ENCODE data around the gene G6PD. TPM values are rescaled to one million over a fixed set of nuclear protein-coding genes. Genes with fewer than 3 reads are reported as not detected.
"Not testable (repeated sequence)": the region's sequence is repeated elsewhere in the genome, so short reads cannot be mapped to it uniquely, and the experiment has no call there.

G6PD gene
- total RNA-seq, result 13.9 TPM
- polyA plus RNA-seq, result 21.0 TPM
- long read RNA-seq, donor 1, result 0 reads
- long read RNA-seq, donor 2, transcript G6PD-211 (13 exons, 2,632 nt), result major isoform, 21 of 66 reads
- long read RNA-seq, donor 2, transcript G6PD-203 (13 exons, 1,661 nt), result minor isoform, 5 of 66 reads
- long read RNA-seq, donor 2, partial matches to known transcripts, result 14 of 66 reads
- long read RNA-seq, donor 2, other reads (novel, unspliced or antisense), result 26 of 66 reads
- long read RNA-seq, donor 3, transcript G6PD-211 (13 exons, 2,632 nt), result major isoform, 5 of 13 reads
- long read RNA-seq, donor 3, partial matches to known transcripts, result 5 of 13 reads
- long read RNA-seq, donor 3, other reads (novel, unspliced or antisense), result 0 of 13 reads
- long read RNA-seq, donor 4, transcript G6PD-211 (13 exons, 2,632 nt), result major isoform, 8 of 42 reads
- long read RNA-seq, donor 4, partial matches to known transcripts, result 26 of 42 reads
- long read RNA-seq, donor 4, other reads (novel, unspliced or antisense), result 6 of 42 reads
- long read RNA-seq, donor 5, partial matches to known transcripts, result 21 of 34 reads
- long read RNA-seq, donor 5, other reads (novel, unspliced or antisense), result 8 of 34 reads
- long read RNA-seq, donor 6, transcript G6PD-211 (13 exons, 2,632 nt), result major isoform, 7 of 12 reads
- long read RNA-seq, donor 6, transcript G6PD-203 (13 exons, 1,661 nt), result minor isoform, 5 of 12 reads
- long read RNA-seq, donor 6, partial matches to known transcripts, result 0 of 12 reads
- long read RNA-seq, donor 6, other reads (novel, unspliced or antisense), result 0 of 12 reads
- long read RNA-seq, donor 7, partial matches to known transcripts, result 8 of 10 reads
- long read RNA-seq, donor 7, other reads (novel, unspliced or antisense), result 0 of 10 reads
- long read RNA-seq, donor 8, partial matches to known transcripts, result 0 of 3 reads
- long read RNA-seq, donor 8, other reads (novel, unspliced or antisense), result 0 of 3 reads
- long read RNA-seq, donor 9, partial matches to known transcripts, result 0 of 4 reads
- long read RNA-seq, donor 9, other reads (novel, unspliced or antisense), result 0 of 4 reads
- long read RNA-seq, donor 10, partial matches to known transcripts, result 0 of 6 reads
- long read RNA-seq, donor 10, other reads (novel, unspliced or antisense), result 0 of 6 reads

- Histone ChIP-seq H3K27me3 (ENCODE audit: control insufficient read depth in 2 of 2, insufficient read depth in 1 of 2, low read length in 1 of 2) (no peaks in the 10 kb centered on the region), H3K4me1 (ENCODE audit: control insufficient read depth in 2 of 2, insufficient read depth in 2 of 2, low read length in 2 of 2) (peaks cover 15 to 42% of the 10 kb centered on the region in 2 donors), H3K27ac (ENCODE audit: low read depth in 1 of 2, low read length in 1 of 2) (peak within 1 kb of the TSS; percentile 90 to 97), H3K36me3 (ENCODE audit: control insufficient read depth in 2 of 2, insufficient read depth in 2 of 2, low read length in 1 of 2) (peaks cover 7 to 13% of the 10 kb centered on the region in 2 donors), H3K4me3 (ENCODE audit: low read length in 2 of 2) (peak within 1 kb of the TSS; percentile 74 to 88), H3K9me3 (ENCODE audit: control insufficient read depth in 2 of 2, insufficient read depth in 1 of 2, low read length in 1 of 2) (no peaks in the 10 kb centered on the region)
- 2% methylated on average over 88 of the region's 92 CpGs for WGBS
- DNase-seq (ENCODE audit: low read depth in 6 of 9, low spot score in 9 of 9), result peak in 6 of 9 donors; percentile 42 to 83 (median 60)
Measured at GRCh38 chrX:154546354-154547244, at the start of gene G6PD. Gene G6PD (minus strand): TSS chrX:154546846. CDS start chrX:154546155, 691 bp downstream.

DNA sequence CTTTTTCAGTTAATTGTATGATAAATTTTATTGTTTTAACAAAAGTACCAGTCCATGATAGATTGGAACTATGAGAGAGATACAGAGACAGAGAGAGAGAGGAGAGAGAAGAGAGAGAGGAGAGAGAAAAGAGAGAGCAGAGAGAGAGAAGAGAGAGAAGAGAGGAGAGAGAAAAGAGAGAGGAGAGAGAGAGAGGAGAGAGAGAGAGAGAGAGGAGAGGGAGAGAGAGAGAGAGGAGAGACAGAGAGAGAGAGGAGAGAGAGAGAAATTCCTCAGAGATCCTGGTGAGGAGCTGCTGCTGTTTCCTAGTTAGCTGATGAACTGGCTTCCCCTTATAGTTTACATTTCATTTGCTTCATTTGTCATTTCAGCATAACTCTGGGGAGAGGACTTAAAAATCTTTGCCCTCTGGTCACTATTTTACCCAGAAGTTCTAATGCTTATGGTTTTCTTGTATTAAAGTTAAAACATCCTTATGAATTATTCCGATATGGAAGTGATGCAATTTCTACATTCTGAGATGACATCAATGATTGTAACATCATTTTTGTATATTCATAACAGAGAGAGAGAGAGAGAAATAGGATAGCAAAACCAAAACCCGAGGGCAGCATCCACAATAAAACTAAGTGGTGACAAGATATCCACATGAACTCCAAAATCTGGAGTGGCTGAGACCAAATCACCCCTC, 49.1 kb upstream of the G6PD start:
- no peak overlapping the region for H3K4me3 ChIP-seq (ENCODE audit: low read length in 2 of 2)
- 92% methylated on average over 2 of the region's 2 CpGs for WGBS
- no peak for DNase-seq (ENCODE audit: low read depth in 6 of 9, low spot score in 9 of 9)
- H3K27ac ChIP-seq (ENCODE audit: low read depth in 1 of 2, low read length in 1 of 2), result no peak overlapping the region
- no peaks in the 10 kb centered on the region for H3K36me3 ChIP-seq (ENCODE audit: control insufficient read depth in 2 of 2, insufficient read depth in 2 of 2, low read length in 1 of 2)
- no peaks in the 10 kb centered on the region for H3K9me3 ChIP-seq (ENCODE audit: control insufficient read depth in 2 of 2, insufficient read depth in 1 of 2, low read length in 1 of 2)
- peaks cover 0 to 4% of the 10 kb centered on the region in 2 donors for H3K4me1 ChIP-seq (ENCODE audit: control insufficient read depth in 2 of 2, insufficient read depth in 2 of 2, low read length in 2 of 2)
- H3K27me3 ChIP-seq (ENCODE audit: control insufficient read depth in 2 of 2, insufficient read depth in 1 of 2, low read length in 1 of 2), result no peaks in the 10 kb centered on the region

- no peak for DNase-seq (ENCODE audit: low read depth in 6 of 9, low spot score in 9 of 9)
- H3K4me3 ChIP-seq (ENCODE audit: low read length in 2 of 2), result no peak overlapping the region
- no peak overlapping the region for H3K27ac ChIP-seq (ENCODE audit: low read depth in 1 of 2, low read length in 1 of 2)
- H3K36me3 ChIP-seq (ENCODE audit: control insufficient read depth in 2 of 2, insufficient read depth in 2 of 2, low read length in 1 of 2), result no peaks in the 10 kb centered on the region
- H3K27me3 ChIP-seq (ENCODE audit: control insufficient read depth in 2 of 2, insufficient read depth in 1 of 2, low read length in 1 of 2), result no peaks in the 10 kb centered on the region
- over 99% methylated on average over 4 of the region's 4 CpGs for WGBS
- no peaks in the 10 kb centered on the region for H3K4me1 ChIP-seq (ENCODE audit: control insufficient read depth in 2 of 2, insufficient read depth in 2 of 2, low read length in 2 of 2)
- H3K9me3 ChIP-seq (ENCODE audit: control insufficient read depth in 2 of 2, insufficient read depth in 1 of 2, low read length in 1 of 2), result no peaks in the 10 kb centered on the region
Measured at GRCh38 chrX:154594491-154594890, 47.8 kb upstream of the G6PD start.

DNA sequence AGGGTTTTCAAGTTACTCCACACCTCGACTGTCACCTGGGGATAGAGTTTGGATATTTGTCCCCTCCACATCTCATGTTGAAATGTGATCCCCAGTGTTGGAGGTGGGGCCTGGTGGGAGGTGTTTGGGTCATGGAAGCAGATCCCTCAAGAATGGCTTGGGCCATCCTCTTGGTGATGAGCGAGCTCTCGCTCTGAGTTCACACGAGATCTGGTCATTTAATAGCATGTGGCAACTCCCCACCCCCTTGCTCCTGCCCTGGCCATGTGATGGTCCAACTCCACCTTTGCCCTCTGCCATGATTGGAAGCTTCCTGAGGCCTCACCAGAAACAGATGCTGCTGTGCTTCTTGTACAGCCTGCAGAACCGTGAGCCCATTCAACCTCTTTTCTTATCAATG, 46.6 kb upstream of the G6PD start:
- H3K9me3 ChIP-seq (ENCODE audit: control insufficient read depth in 2 of 2, insufficient read depth in 1 of 2, low read length in 1 of 2), result no peaks in the 10 kb centered on the region
- H3K27ac ChIP-seq (ENCODE audit: low read depth in 1 of 2, low read length in 1 of 2), result no peak overlapping the region
- H3K4me1 ChIP-seq (ENCODE audit: control insufficient read depth in 2 of 2, insufficient read depth in 2 of 2, low read length in 2 of 2), result no peaks in the 10 kb centered on the region
- no peaks in the 10 kb centered on the region for H3K27me3 ChIP-seq (ENCODE audit: control insufficient read depth in 2 of 2, insufficient read depth in 1 of 2, low read length in 1 of 2)
- WGBS, result 98% methylated on average over 5 of the region's 5 CpGs
- H3K4me3 ChIP-seq (ENCODE audit: low read length in 2 of 2), result no peak overlapping the region
- H3K36me3 ChIP-seq (ENCODE audit: control insufficient read depth in 2 of 2, insufficient read depth in 2 of 2, low read length in 1 of 2), result no peaks in the 10 kb centered on the region
- DNase-seq (ENCODE audit: low read depth in 6 of 9, low spot score in 9 of 9), result no peak

DNA sequence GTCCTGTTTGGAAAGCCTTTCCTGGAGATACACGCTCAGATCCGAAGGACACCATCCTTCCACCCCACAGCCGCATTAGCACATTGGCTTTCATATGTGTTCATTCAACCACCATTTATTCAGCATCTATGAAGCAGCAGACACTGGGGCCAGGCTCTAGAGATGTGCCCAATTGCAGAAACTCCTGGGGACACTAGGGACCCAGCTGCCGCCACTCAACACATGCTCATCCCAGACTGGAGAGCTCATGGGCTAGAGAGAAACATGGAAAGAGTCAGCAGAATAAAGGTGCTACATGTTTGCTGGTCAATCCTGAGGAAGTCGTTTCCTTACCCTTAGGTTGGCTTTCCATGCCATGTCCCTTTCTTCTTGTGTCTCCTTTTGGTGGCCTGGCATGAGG, 45.9 kb upstream of the G6PD start:
- DNase-seq (ENCODE audit: low read depth in 6 of 9, low spot score in 9 of 9), result no peak
- Histone ChIP-seq H3K9me3 (ENCODE audit: control insufficient read depth in 2 of 2, insufficient read depth in 1 of 2, low read length in 1 of 2) (no peaks in the 10 kb centered on the region), H3K4me1 (ENCODE audit: control insufficient read depth in 2 of 2, insufficient read depth in 2 of 2, low read length in 2 of 2) (no peaks in the 10 kb centered on the region), H3K27ac (ENCODE audit: low read depth in 1 of 2, low read length in 1 of 2) (no peak overlapping the region), H3K4me3 (ENCODE audit: low read length in 2 of 2) (no peak overlapping the region), H3K36me3 (ENCODE audit: control insufficient read depth in 2 of 2, insufficient read depth in 2 of 2, low read length in 1 of 2) (no peaks in the 10 kb centered on the region), H3K27me3 (ENCODE audit: control insufficient read depth in 2 of 2, insufficient read depth in 1 of 2, low read length in 1 of 2) (no peaks in the 10 kb centered on the region)
- 98% methylated on average over 5 of the region's 5 CpGs for WGBS

GRCh38 chrX:154590415-154590814, 43.8 kb upstream of the G6PD start:
- not testable (repeated sequence) for H3K4me1 ChIP-seq (ENCODE audit: control insufficient read depth in 2 of 2, insufficient read depth in 2 of 2, low read length in 2 of 2); H3K9me3 ChIP-seq (ENCODE audit: control insufficient read depth in 2 of 2, insufficient read depth in 1 of 2, low read length in 1 of 2); H3K4me3 ChIP-seq (ENCODE audit: low read length in 2 of 2); H3K27ac ChIP-seq (ENCODE audit: low read depth in 1 of 2, low read length in 1 of 2); H3K27me3 ChIP-seq (ENCODE audit: control insufficient read depth in 2 of 2, insufficient read depth in 1 of 2, low read length in 1 of 2); DNase-seq (ENCODE audit: low read depth in 6 of 9, low spot score in 9 of 9); H3K36me3 ChIP-seq (ENCODE audit: control insufficient read depth in 2 of 2, insufficient read depth in 2 of 2, low read length in 1 of 2)
- WGBS, result no CpG with 5 or more reads among the region's 13 CpGs

GRCh38 chrX:154584585-154585183, 38.0 kb upstream of the G6PD start, which contains the start of gene CTAG1A:
Gene CTAG1A (plus strand): TSS chrX:154585133. CDS start chrX:154585207, 74 bp downstream.
- not testable (repeated sequence) for DNase-seq (ENCODE audit: low read depth in 6 of 9, low spot score in 9 of 9); H3K4me3 ChIP-seq (ENCODE audit: low read length in 2 of 2); H3K27ac ChIP-seq (ENCODE audit: low read depth in 1 of 2, low read length in 1 of 2); H3K4me1 ChIP-seq (ENCODE audit: control insufficient read depth in 2 of 2, insufficient read depth in 2 of 2, low read length in 2 of 2); H3K9me3 ChIP-seq (ENCODE audit: control insufficient read depth in 2 of 2, insufficient read depth in 1 of 2, low read length in 1 of 2); H3K36me3 ChIP-seq (ENCODE audit: control insufficient read depth in 2 of 2, insufficient read depth in 2 of 2, low read length in 1 of 2); H3K27me3 ChIP-seq (ENCODE audit: control insufficient read depth in 2 of 2, insufficient read depth in 1 of 2, low read length in 1 of 2)
- no CpG with 5 or more reads among the region's 39 CpGs for WGBS

DNA sequence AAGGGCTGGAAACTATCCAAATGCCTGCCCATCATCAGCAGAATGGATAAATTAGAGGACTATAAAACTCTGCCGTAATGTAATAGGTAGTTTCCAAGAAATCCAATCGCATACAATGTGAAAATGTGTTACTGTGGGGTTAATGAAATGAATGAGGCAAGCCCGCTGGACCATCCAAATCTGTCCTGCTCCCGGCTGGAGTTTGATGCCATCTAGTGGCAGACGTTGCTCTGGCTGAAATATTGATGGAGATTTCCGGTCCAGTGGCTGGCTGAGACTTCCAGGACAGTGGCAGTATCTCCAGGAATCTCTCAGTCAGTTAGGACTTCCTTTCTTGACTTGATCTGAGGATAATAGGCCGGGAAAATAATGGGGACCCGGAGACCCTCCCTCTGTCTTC, 36.3 kb upstream of the G6PD start:
- H3K9me3 ChIP-seq (ENCODE audit: control insufficient read depth in 2 of 2, insufficient read depth in 1 of 2, low read length in 1 of 2); H3K4me3 ChIP-seq (ENCODE audit: low read length in 2 of 2); H3K27me3 ChIP-seq (ENCODE audit: control insufficient read depth in 2 of 2, insufficient read depth in 1 of 2, low read length in 1 of 2); DNase-seq (ENCODE audit: low read depth in 6 of 9, low spot score in 9 of 9); H3K27ac ChIP-seq (ENCODE audit: low read depth in 1 of 2, low read length in 1 of 2); H3K4me1 ChIP-seq (ENCODE audit: control insufficient read depth in 2 of 2, insufficient read depth in 2 of 2, low read length in 2 of 2); H3K36me3 ChIP-seq (ENCODE audit: control insufficient read depth in 2 of 2, insufficient read depth in 2 of 2, low read length in 1 of 2): not testable (repeated sequence)
- WGBS, result no CpG with 5 or more reads among the region's 8 CpGs
